GM19463 (cell line): ENCODE results near the gene COL5A1.

Experiments used
- ATAC-seq: cut with Tn5 transposase; IDR thresholded peaks from one replicate; pipeline ENCODE4 v1.9.1; 2021; ENCODE audit warnings: mild to moderate bottlenecking, moderate library complexity; ENCODE audit not compliant: unreplicated experiment

The COL5A1 gene

DNA sequence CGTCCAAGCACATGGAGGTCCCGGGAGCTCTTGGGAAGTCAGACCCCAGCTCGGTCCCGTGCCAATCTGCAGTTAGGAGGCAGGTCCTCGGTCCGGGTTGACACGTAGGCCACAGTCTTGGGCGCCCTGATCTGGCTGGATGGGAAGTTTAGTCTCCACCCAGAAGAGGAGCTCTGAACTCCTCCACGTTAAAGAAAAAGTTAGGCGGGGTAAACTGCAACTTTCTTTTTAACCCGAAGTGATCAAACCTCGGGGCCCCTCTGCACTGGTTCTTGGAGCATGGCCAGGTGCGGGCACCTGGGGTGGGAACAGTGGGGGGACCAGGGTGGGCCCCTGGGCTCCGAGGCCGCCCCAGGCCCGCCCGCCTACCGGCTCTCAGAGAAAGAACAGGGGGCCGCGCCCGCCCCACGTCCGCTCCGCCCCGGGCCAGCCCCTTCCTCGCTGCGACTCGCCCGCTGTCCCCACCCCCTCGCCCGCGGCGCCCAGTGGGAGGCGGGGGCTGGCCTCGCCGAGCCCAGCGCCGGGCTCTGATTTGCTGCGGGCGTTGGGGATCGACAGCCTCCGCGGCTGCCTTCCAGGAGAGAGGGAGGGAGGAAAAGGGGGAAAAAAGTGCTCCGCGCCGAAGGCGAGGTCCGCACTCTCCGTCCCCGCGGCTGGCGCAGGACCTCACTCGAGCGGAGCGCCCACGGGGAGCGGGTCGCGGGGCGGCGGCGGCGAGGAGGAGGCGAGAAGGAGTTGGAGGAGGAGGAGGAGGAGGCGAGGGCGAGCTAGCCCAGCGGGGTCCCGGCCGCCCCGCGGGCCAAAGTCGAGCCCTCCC is at the start of gene COL5A1:
Gene COL5A1, plus strand, starts transcription at position 631 of the 817 bp plus-strand sequence. CDS start 385 bp downstream, outside the sequence.
- no peak for ATAC-seq

GRCh38 chr9:134592018-134592818 is 49.4 kb upstream of the COL5A1 start:
- ATAC-seq: no peak

- no peak for ATAC-seq
These were observed 48.8 kb upstream of the COL5A1 start for GRCh38 chr9:134592819-134593200.

DNA sequence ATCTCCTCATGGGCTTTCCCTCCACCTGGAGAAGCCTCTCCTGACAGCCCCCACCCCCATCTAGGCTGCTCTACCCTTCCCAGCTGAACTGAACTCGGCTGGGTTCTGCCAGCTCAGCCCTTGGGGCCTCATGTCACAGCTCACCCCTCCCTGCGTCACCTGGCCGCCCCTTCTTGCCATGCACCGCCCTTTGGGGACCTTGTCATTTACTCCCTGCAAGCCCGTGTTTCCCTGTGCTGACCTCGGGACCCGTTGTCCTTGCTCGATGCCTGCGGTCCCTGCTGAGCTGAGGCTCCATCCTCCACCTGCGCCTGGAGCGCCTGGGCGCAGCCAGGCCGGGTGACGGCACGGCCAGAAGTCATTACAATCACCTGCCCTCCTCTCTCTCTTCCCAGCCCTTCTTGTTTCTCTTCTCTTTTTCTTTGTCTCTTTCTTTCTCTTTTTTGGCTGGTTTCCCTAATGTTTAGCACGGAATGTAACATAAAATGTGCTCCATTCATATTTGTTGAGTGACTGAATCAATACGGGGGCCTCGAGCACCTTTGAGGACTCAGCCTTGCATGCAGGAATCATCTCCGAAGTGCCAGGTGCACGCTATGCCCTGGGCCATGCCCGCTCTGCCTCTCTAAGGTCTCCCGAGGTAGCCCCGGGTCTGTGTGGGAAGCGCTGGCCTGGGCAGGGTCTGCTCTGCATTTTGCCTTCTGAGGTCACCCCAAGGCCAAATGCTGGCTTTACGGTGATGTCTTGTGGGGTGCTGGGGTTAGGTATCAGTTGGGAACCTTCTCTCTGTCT is 48.1 kb upstream of the COL5A1 start:
- no peak for ATAC-seq

GRCh38 chr9:134594078-134594941 is 47.3 kb upstream of the COL5A1 start:
- no peak for ATAC-seq

DNA sequence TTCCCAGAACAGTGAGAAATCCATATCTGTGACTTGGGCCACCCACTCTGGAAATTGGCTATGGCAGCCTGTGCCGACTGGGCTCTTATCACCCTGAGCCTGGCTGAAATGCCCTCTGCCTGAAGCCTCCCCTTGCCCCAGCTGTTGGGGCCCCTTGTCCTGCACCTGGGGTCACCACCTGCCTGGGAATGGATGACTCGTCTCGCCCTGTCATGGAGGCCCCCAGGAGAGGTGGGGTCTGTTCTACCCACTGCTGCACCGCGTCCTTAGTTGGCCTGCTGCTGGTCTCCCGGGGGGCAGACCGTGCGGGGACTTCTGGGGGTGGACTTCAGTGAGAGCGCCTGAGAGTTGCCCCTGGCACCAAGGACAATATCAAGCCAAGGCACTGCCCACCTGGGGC is 46.6 kb upstream of the COL5A1 start:
- ATAC-seq: no peak

GRCh38 chr9:134597041-134597913 is 44.3 kb upstream of the COL5A1 start:
- ATAC-seq: no peak

DNA sequence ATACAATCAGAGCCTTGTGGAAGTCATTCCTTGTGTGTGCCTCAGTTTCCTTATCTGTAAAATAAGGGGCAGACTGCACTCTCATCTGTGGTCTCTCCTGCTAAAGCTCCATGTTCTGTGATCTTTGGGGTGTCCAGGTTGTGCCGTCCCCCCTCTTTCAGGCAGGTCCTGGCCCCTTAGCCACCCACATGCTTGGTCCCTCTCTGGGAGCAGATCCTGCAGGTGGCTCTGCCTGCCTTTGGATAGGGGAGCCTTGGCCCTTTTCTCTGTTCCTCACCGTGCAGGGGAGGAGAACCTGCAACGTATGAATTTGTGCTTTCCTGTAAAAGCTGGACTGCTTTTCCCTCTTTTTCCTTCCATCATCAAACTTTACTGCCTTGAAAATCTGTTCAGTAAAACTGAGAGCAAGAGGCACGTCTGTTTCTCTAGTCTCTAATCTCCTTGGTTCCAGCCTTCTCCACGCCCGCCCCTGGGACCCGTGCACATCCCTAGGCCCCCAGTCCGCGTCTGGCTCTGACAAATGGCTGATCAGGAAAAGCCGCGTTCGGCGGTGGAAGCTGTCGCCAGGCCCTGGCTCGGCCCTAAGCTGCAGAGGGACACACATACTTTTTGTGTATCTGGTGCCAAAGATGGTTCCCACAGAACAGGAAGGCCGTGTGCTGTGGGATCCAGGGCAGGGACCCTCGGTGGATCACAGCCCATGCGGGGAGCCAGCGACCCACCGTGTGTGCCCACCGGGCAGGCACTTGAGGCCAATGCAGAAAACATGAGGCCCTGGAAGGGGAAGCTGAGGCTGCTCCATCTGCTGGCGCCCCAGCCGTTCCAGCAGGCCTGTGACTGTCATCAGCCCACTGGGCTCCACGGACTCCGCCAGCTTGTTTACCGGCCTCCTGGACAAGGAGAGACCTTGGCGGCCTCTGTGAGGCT is 43.4 kb upstream of the COL5A1 start:
- no peak for ATAC-seq

DNA sequence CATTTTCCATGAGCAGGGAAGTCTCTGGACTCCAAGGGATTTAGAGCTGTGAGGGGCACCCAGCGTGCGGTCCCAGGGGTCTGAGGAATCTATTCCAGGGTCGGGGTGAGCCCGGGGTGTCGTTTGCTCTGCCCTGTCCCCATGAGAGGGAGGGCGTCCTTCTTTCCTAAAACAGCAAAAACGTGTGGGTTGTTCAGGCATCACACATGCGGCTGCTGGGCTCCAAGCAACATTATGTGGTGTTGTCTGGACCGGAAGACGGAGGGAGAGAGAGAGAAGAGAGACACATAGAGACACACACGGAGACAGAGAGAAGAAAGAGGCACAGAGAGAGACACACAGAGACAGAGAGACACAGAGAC is 42.7 kb upstream of the COL5A1 start:
- ATAC-seq: no peak

DNA sequence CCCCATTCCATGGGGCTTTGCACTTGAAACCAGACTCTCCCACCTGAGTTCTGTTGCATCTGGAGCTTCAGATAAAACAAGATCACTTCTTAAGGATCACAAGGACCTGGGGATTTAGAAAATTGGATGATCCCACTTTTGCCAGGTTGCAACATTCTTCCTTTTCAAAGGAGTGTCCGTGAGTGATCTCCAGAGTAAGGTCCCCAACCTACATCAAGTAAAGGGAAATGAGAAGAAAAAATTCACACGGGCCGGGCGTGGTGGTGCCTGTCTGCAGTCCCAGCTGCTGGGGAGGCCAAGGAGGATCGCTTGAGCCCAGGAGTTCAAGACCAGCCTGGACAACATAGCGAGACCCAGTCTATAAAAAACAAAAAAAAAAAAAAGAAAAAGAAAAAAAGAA is 41.2 kb upstream of the COL5A1 start:
- ATAC-seq: no peak

- ATAC-seq: no peak
These were observed 40.6 kb upstream of the COL5A1 start for GRCh38 chr9:134600836-134601638.

DNA sequence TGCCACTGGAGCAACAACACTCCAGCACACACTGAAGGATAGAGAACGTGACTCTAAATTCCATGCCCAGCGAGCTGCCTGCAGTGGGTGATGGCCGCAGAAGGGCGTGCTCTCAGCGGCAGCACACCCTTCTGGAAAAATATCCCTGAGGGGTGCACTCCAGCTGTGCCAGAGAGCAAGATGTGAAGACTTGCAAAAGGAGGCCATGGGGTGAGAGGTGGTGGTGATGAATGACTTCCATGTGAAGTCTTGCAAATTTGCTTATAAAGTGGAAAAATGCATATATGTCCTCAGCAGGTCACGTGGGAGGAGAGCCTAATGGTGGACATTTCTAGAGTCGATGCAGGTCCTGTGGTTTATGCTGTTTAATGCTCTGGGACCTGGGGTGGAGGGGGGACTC is 39.8 kb upstream of the COL5A1 start:
- ATAC-seq: no peak

DNA sequence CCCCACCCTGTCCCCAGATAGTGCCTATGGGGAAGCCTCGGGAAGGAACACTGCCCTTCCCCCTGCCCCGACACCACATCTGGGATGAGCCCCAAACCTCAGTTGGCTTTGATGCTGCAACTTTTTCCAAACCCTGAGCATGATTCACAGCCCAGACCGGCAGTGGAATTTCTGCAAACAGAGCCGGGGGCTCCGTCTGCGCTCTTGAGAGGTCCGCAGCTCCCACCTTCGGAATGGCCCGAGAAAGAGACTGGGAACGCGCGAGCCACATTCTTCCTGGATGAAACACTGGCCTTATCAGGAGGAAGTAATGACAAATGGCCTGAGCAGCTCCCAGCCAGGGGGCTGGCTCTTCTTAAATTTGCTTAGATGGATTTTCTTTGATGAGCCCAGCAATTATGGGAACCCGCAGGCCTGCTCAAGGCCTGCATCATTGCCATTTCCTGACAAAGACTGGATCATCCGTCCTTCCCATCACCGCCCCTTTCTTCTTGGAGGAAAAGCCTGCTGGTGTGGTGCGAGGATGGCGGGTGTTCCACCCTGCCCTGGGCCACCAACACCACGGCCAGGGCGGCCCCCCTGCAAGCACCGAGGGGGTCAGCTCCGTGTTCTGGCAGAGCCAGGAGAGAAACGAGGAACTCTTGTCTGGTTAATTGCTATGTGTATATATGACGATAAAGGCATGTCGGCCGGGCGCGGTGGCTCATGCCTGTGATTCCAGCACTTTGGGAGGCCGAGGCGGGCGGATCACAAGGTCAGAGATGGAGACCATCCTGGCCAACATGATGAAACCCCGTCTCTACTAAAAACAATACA is 38.8 kb upstream of the COL5A1 start:
- ATAC-seq: no peak

DNA sequence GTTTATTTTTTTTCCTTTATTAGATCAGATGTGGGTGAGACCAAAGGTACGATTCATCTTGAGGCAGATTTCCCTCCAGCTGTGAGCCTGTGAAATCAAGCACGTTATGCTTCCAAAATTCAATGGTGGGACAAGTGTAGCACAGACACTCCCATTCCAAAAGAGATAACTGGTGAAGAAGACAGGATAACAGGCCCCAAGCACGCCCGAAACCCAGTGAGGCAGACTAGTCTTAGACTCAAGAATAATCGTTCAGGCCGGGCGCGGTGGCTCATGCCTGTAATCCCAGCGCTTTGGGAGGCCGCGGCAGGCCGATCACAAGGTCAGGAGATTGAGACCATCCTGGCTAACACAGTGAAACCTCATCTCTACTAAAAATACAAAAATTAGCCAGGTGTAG is 36.8 kb upstream of the COL5A1 start:
- ATAC-seq: no peak

DNA sequence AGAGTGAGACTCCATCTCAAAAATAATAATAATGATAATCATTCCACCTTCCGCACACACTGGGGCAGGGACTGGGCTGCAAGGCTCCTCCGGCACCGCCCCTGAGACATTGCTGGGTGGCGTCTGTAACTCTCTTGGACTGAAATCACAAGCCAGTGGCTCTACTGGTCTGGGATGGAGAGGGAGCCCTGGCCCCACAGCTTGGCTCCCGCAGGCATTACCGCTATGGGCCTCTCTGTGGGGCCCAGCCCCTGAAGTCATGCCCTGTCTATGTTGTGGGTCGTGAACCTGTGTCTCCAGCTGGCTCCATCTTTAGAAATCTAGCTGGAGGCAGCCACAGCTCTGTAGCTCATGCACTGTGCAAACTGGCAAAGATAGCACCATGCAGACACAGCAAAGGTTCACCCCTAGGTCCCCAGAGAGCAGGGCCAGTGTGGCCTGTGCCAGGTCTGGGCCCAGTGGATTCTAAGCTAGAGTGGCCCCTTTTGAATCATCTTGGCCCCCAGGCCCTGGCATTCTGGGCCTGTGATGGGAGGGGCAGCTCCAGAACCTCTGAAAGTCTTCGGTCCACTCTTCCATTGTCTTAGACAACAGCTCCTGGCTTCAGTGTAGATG is 36.1 kb upstream of the COL5A1 start:
- ATAC-seq: no peak

DNA sequence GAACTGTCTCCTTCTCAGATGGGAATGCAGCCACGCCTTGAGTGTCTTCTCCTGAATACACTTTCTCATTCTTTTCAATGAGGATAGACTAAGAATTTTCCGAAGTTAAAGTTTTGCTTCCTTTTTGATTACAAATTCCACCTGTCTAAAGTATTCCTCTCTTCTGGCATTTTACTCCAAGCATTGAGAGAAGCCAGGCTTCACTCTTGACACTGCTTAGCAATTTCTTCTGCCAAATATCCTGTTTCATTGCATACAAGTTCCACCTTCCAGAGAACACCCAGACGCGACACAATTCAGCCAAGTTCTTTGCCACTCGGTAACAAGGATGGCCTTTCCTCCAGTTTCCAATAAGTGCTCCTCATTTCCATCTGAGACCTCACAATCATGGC is 35.6 kb upstream of the COL5A1 start:
- no peak for ATAC-seq
